HepG2 (cell line): ENCODE data around the gene CLDN5. TPM values are rescaled to one million over a fixed set of nuclear protein-coding genes. Genes with fewer than 3 reads are reported as not detected.

Experiments
- ATAC-seq: fragments of 200-7000 bp; cut with Tn5 transposase; 3 replicates; pipeline ENCODE4 v1.9.1; 2020; ENCODE audit warnings: mild to moderate bottlenecking, moderate library complexity
- BruUV-seq: library from RNA; stranded (reverse); fragments of 400-500 nt; replicated peaks from 2 replicates; lab custom pipeline; 2021; lab: Mats Ljungman, UMichigan
- CTCF ChIA-PET: fragments of 300-600 bp; formaldehyde crosslinking; extraction: SDS; loops from one replicate; lab custom pipeline; 2021; ENCODE audit warnings: low total read pairs, inconsistent platforms, low intra/inter-chr PET ratio; lab: Yijun Ruan, JAX
- POLR2A ChIA-PET: fragments of 350-600 bp; sonication (Branson Sonifier 250); formaldehyde crosslinking; loops from one replicate; lab custom pipeline; 2020; ENCODE audit warnings: antibody characterized with exemption, inconsistent platforms; lab: Yijun Ruan, JAX
- DNase-seq: peaks from one replicate; pipeline ENCODE4 v3.0.0-alpha.2; 2015; ENCODE audit warnings: low spot score
- FAIRE-seq: peaks from 3 replicates; lab custom pipeline; 2011; peaks lifted over from hg19 to GRCh38; lab: Jason Lieb, UNC
- H2AFZ ChIP-seq: one replicate; pipeline ENCODE4 v1.6.1; 2011; ENCODE audit warnings: low read length, inconsistent platforms
- H3K27ac ChIP-seq: fragments of 300-600 bp; 3 replicates; pipeline ENCODE4 v1.8.0; 2011; ENCODE audit warnings: mixed run types, mild to moderate bottlenecking, mixed read lengths, low read length, inconsistent platforms; ENCODE audit not compliant: insufficient read depth; ENCODE audit errors: extremely low read length
- H3K27me3 ChIP-seq, 2 experiments: fragments of 200-600 bp in 1 of 2; 2 replicates in 1 of 2; 3 replicates in 1 of 2; pipeline versions ENCODE4 v1.6.0 to v1.8.0; 2011; ENCODE audit warnings: low read length in 2 of 2, mild to moderate bottlenecking in 2 of 2, moderate library complexity in 2 of 2, inconsistent platforms in 1 of 2; ENCODE audit not compliant: insufficient read depth in 2 of 2, control insufficient read depth in 1 of 2
- H3K36me3 ChIP-seq, 2 experiments: fragments of 200-600 bp in 1 of 2; replicated peaks in 1 of 2; 2 replicates in 1 of 2; 3 replicates in 1 of 2; pipeline versions ENCODE4 v1.5.1 to v1.8.0; 2011; ENCODE audit warnings: low read length in 2 of 2, inconsistent platforms in 1 of 2; ENCODE audit not compliant: insufficient read depth in 2 of 2, control insufficient read depth in 1 of 2
- H3K4me1 ChIP-seq: 2 replicates; pipeline ENCODE4 v1.5.1; 2012; ENCODE audit warnings: low read length, inconsistent platforms; ENCODE audit not compliant: insufficient read depth
- H3K4me2 ChIP-seq: 2 replicates; pipeline ENCODE4 v1.6.0; 2011; ENCODE audit warnings: low read depth, low read length, inconsistent platforms
- H3K4me3 ChIP-seq, 3 experiments: fragments of 200-600 bp in 1 of 3; sonication (generic), shearing (Covaris generic) in 1 of 3; replicated peaks in 1 of 3; 2 replicates each; pipeline ENCODE4 v1.5.1; 2011 to 2016; ENCODE audit warnings: low read length in 3 of 3, inconsistent platforms in 2 of 3, low read depth in 2 of 3, mild to moderate bottlenecking in 2 of 3, control low read depth in 1 of 3, mixed read lengths in 1 of 3; ENCODE audit not compliant: insufficient read depth in 1 of 3
- H3K79me2 ChIP-seq: one replicate; pipeline ENCODE4 v1.6.1; 2011; ENCODE audit warnings: low read length, inconsistent platforms; ENCODE audit not compliant: insufficient read depth
- H3K9ac ChIP-seq: 2 replicates; pipeline ENCODE4 v1.6.0; 2011; ENCODE audit warnings: mild to moderate bottlenecking, low read depth, low read length, inconsistent platforms; ENCODE audit not compliant: insufficient read depth
- H3K9me3 ChIP-seq: 2 replicates; pipeline ENCODE4 v1.5.1; 2012; ENCODE audit warnings: mild to moderate bottlenecking, low read length
- H4K20me1 ChIP-seq: 2 replicates; pipeline ENCODE4 v1.6.0; 2011; ENCODE audit warnings: inconsistent platforms, mild to moderate bottlenecking, low read length, moderate library complexity; ENCODE audit not compliant: insufficient read depth
- FLYWCH1 ChIP-seq: sonication (generic); formaldehyde crosslinking; IDR thresholded peaks from 2 replicates; pipeline ENCODE4 v1.8.1; 2023; ENCODE audit warnings: mild to moderate bottlenecking, missing genetic modification reagents
- KMT2B ChIP-seq: IDR thresholded peaks from 2 replicates; pipeline ENCODE4 v1.6.1; 2016; ENCODE audit warnings: missing genetic modification reagents, missing compliant biosample characterization
- NCOA2 ChIP-seq: sonication (generic); formaldehyde crosslinking; IDR thresholded peaks from 2 replicates; pipeline ENCODE4 v1.8.0; 2022; ENCODE audit warnings: inconsistent platforms
- PRMT3 ChIP-seq: sonication (generic); formaldehyde crosslinking; IDR thresholded peaks from 2 replicates; pipeline ENCODE4 v1.8.1; 2022; ENCODE audit warnings: low read depth, mild to moderate bottlenecking, moderate library complexity, missing genetic modification reagents, borderline replicate concordance
- ZIK1 ChIP-seq: sonication (generic); formaldehyde crosslinking; IDR thresholded peaks from 2 replicates; pipeline ENCODE4 v1.5.0; 2020; ENCODE audit warnings: mild to moderate bottlenecking, low read depth, missing genetic modification reagents, borderline replicate concordance
- ZNF138 ChIP-seq: sonication (generic); formaldehyde crosslinking; IDR thresholded peaks from 2 replicates; pipeline ENCODE4 v1.5.0; 2020; ENCODE audit warnings: mild to moderate bottlenecking, low read depth, missing genetic modification reagents
- ZNF354B ChIP-seq: sonication (generic); formaldehyde crosslinking; IDR thresholded peaks from 2 replicates; pipeline ENCODE4 v1.8.0; 2022; ENCODE audit warnings: mild to moderate bottlenecking, missing genetic modification reagents
- ZNF556 ChIP-seq: sonication (generic); formaldehyde crosslinking; IDR thresholded peaks from 2 replicates; pipeline ENCODE4 v1.4.0; 2020; ENCODE audit warnings: mild to moderate bottlenecking, missing genetic modification reagents, borderline replicate concordance
- WGBS: methylation state at CpG from one replicate; pipeline ENCODE4 v1.1.6; 2017; ENCODE audit warnings: low lambda C conversion rate; 5-methylcytosine and 5-hydroxymethylcytosine counted together
- in situ Hi-C: cut with HindIII; loops from 2 replicates; pipeline ENCODE4 v1.10.0; 2017; ENCODE audit warnings: low pct_unique_long_range_greater_than_20kb; ENCODE audit not compliant: extremely low pct_ligation_motif_present
- intact Hi-C: fragments of 100-400 bp; cut with micrococcal nuclease; formaldehyde crosslinking; loops from one replicate; pipeline ENCODE4 v1.10.0; 2022; ENCODE audit not compliant: unreplicated experiment
- polyA plus RNA-seq, 8 experiments: library from polyadenylated mRNA; depleted of rRNA in 3 of 8; stranded (reverse) in 7 of 8; unstranded in 1 of 8; fragments of >200 nt; fragmentation: Illumina TruSeq in 4 of 8; extraction: Trizol in 4 of 8; gene quantifications; 2 replicates each; pipeline versions ENCODE4 v1.2.1 to v1.2.3, GENCODE V29; 2011 to 2016; ENCODE audit warnings: low read depth in 4 of 8, missing spikeins in 1 of 8, mixed read lengths in 1 of 8; ENCODE audit not compliant: insufficient read depth in 1 of 8
- total RNA-seq, 5 experiments: library from RNA; depleted of rRNA; stranded (reverse); fragments of >200 nt; fragmentation: Illumina TruSeq; extraction: Trizol; gene quantifications; 2 replicates each; pipeline ENCODE4 v1.2.3, GENCODE V29; 2016; ENCODE audit warnings: low read depth in 1 of 5
- TF ChIP-seq, protein P1 (sequence below): conservative IDR thresholded peaks from 2 replicates; pipeline ENCODE4 v1.6.1; 2018; ENCODE audit warnings: missing genetic modification reagents
- TF ChIP-seq, protein P2 (sequence below): sonication (generic); formaldehyde crosslinking; IDR thresholded peaks from 2 replicates; pipeline ENCODE4 v1.9.0; 2021; ENCODE audit warnings: missing genetic modification reagents, borderline replicate concordance
- TF ChIP-seq, protein P3 (sequence below): sonication (generic); formaldehyde crosslinking; conservative IDR thresholded peaks from 2 replicates; pipeline ENCODE4 v1.8.0; 2022; ENCODE audit warnings: low read depth, missing genetic modification reagents

The CLDN5 gene
- total and polyA plus RNA-seq, 2 of the 13 experiments (the other 11 are each of a cell fraction or from before 2014, with no cell fraction given): not detected

DNA sequence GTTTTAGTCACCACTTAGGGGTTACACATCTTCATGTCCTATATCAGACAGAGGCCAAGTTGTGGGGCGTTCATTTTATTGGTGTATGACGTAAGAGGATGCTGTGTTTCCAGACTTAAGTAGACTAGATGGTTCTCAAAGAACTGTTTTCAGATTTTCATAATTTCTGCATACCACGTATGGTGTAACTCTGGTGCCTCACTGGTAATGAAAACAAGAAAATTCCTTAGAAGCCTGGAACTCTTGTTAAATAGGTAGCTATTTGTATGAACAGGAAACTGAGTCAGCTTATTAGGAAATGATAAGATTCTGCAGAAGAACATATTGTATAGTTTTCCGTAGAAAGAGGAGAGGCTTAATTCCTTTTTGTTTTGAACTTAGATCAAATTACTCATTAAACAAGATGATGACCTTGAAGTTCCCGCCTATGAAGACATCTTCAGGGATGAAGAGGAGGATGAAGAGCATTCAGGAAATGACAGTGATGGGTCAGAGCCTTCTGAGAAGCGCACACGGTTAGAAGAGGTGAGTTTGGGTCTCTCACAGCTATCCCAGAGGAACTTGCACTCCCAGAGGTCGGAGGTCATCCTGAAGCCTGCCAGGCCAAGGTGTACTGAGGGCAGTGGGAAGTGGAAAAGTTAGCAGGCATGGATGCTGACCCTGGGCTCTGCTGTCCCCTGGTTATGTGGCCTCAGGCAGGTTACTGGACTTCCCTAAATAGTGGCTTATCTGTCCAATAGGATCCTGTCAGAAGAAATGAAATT lies 40.5 kb downstream of the CLDN5 start:
- POLR2A ChIA-PET: no interaction called here
- no peak for TF ChIP-seq NCOA2 (CRISPR knock-in tag)
- TF ChIP-seq, protein P1, sequence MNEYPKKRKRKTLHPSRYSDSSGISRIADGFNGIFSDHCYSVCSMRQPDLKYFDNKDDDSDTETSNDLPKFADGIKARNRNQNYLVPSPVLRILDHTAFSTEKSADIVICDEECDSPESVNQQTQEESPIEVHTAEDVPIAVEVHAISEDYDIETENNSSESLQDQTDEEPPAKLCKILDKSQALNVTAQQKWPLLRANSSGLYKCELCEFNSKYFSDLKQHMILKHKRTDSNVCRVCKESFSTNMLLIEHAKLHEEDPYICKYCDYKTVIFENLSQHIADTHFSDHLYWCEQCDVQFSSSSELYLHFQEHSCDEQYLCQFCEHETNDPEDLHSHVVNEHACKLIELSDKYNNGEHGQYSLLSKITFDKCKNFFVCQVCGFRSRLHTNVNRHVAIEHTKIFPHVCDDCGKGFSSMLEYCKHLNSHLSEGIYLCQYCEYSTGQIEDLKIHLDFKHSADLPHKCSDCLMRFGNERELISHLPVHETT (CRISPR knock-in tag): no peak
- TF ChIP-seq KMT2B (CRISPR knock-in tag): no peak
- TF ChIP-seq ZNF354B: no peak
- TF ChIP-seq, protein P2, sequence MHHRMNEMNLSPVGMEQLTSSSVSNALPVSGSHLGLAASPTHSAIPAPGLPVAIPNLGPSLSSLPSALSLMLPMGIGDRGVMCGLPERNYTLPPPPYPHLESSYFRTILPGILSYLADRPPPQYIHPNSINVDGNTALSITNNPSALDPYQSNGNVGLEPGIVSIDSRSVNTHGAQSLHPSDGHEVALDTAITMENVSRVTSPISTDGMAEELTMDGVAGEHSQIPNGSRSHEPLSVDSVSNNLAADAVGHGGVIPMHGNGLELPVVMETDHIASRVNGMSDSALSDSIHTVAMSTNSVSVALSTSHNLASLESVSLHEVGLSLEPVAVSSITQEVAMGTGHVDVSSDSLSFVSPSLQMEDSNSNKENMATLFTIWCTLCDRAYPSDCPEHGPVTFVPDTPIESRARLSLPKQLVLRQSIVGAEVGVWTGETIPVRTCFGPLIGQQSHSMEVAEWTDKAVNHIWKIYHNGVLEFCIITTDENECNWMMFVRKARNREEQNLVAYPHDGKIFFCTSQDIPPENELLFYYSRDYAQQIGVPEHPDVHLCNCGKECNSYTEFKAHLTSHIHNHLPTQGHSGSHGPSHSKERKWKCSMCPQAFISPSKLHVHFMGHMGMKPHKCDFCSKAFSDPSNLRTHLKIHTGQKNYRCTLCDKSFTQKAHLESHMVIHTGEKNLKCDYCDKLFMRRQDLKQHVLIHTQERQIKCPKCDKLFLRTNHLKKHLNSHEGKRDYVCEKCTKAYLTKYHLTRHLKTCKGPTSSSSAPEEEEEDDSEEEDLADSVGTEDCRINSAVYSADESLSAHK (CRISPR knock-in tag): no peak
- TF ChIP-seq ZIK1 (CRISPR knock-in tag): no peak
- no peak for TF ChIP-seq ZNF138 (CRISPR knock-in tag)
- TF ChIP-seq PRMT3 (CRISPR knock-in tag): no peak
- TF ChIP-seq, protein P3, sequence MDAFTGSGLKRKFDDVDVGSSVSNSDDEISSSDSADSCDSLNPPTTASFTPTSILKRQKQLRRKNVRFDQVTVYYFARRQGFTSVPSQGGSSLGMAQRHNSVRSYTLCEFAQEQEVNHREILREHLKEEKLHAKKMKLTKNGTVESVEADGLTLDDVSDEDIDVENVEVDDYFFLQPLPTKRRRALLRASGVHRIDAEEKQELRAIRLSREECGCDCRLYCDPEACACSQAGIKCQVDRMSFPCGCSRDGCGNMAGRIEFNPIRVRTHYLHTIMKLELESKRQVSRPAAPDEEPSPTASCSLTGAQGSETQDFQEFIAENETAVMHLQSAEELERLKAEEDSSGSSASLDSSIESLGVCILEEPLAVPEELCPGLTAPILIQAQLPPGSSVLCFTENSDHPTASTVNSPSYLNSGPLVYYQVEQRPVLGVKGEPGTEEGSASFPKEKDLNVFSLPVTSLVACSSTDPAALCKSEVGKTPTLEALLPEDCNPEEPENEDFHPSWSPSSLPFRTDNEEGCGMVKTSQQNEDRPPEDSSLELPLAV: no peak
- no peak for TF ChIP-seq FLYWCH1 (CRISPR knock-in tag)
- TF ChIP-seq ZNF556 (CRISPR knock-in tag): no peak
- TF ChIP-seq, all 625 proteins: peak for 0
- no TSS peak for BruUV-seq
- 98% methylated on average over 7 of the region's 8 CpGs for WGBS
- Histone ChIP-seq H3K4me2 (no peak overlapping the region), H3K79me2 (peaks cover 11% of the 10 kb centered on the region), H3K4me1 (peaks cover 9% of the 10 kb centered on the region), H3K9me3 (no peaks in the 10 kb centered on the region), H4K20me1 (no peaks in the 10 kb centered on the region), H3K4me3 (no peak overlapping the region), H3K27ac (no peak overlapping the region), H2AFZ (no peak overlapping the region), H3K36me3 (peaks cover 6 to 37% of the 10 kb centered on the region in 2 experiments), H3K9ac (no peak overlapping the region), H3K27me3 (no peaks in the 10 kb centered on the region; a peak in 1 of 5 replicates)
- intact Hi-C loops (no loop called here), in situ Hi-C loops (loop anchor here (5.0 to 10.0 kb wide), 2 partner anchors 61 to 144 kb away; no protein-coding TSS in a partner anchor)
- FAIRE-seq: no peak
- no peak for ATAC-seq
- CTCF ChIA-PET: no interaction called here
- DNase-seq: no peak
